Activated T-cell treated with anti-CD3 and anti-CD28 coated beads, Interleukin-2, amount 50 U/mL, for 4 hours (primary cell): ENCODE measurements around the gene TMTC1. TPM values are rescaled to one million over a fixed set of nuclear protein-coding genes. Genes with fewer than 3 reads are reported as not detected.

Experiments used
- ATAC-seq, 2 donors: fragments of 200-7000 bp; cut with Tn5 transposase; one replicate each; pipeline ENCODE4 v1.10.0; 2021
- DNase-seq: peaks from one replicate; pipeline ENCODE4 v3.0.0-alpha.2; 2020
- H3K27me3 Mint-ChIP-seq: one replicate; pipeline ENCODE4 v1.8.0; 2021; ENCODE audit warnings: low read depth, mixed read lengths
- H3K36me3 Mint-ChIP-seq: one replicate; pipeline ENCODE4 v1.8.0; 2022; ENCODE audit warnings: mixed read lengths; ENCODE audit not compliant: insufficient read depth
- H3K4me1 Mint-ChIP-seq: one replicate; pipeline ENCODE4 v1.8.0; 2021; ENCODE audit warnings: low read depth, mixed read lengths
- H3K4me3 Mint-ChIP-seq: one replicate; pipeline ENCODE4 v1.8.0; 2021; ENCODE audit warnings: mild to moderate bottlenecking, moderate library complexity, mixed read lengths
- H3K9me3 Mint-ChIP-seq: one replicate; pipeline ENCODE4 v1.8.0; 2021; ENCODE audit warnings: mixed read lengths
- total RNA-seq, 3 donors: library from RNA; stranded (reverse); gene quantifications; one replicate each; pipeline ENCODE4 v1.2.1, GENCODE V29; 2021

TMTC1 gene
- total RNA-seq, 3 donors from 2014 or later = 0.11 to 0.24 (median 0.13) TPM

GRCh38 chr12:29792853-29793252 is 9.1 kb upstream of the TMTC1 start:
- ATAC-seq (no peak), DNase-seq (no peak)
- no peaks in the 10 kb centered on the region for H3K9me3 Mint-ChIP-seq
- no peak overlapping the region for H3K4me3 Mint-ChIP-seq
- no peaks in the 10 kb centered on the region for H3K27me3 Mint-ChIP-seq
- no peaks in the 10 kb centered on the region for H3K4me1 Mint-ChIP-seq
- H3K36me3 Mint-ChIP-seq = no peaks in the 10 kb centered on the region

DNA sequence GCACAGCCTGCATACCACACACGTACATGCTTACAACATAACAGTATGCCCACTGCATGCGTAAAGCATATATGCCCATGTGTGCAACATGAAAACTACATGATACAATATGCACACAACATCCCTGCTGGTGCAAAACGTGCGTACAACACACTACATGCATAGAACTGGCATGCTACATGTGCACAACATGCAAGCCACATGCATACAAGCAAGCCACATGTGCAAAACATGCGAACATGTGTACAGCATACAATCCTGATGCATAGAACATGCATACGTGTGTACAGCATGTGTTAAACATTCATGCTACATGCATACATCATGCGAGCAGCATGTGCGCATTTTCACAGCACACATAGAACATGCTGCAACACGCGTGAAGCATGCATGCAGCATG is 8.4 kb upstream of the TMTC1 start:
- Mint-ChIP-seq H3K36me3 (no peaks in the 10 kb centered on the region), H3K4me1 (no peaks in the 10 kb centered on the region), H3K9me3 (no peaks in the 10 kb centered on the region), H3K27me3 (no peaks in the 10 kb centered on the region), H3K4me3 (no peak overlapping the region)
- ATAC-seq (no peak), DNase-seq (no peak)

- Mint-ChIP-seq H3K4me3 (no peak overlapping the region), H3K27me3 (peaks cover 42% of the 10 kb centered on the region), H3K36me3 (no peaks in the 10 kb centered on the region), H3K9me3 (peaks cover 5% of the 10 kb centered on the region), H3K4me1 (no peaks in the 10 kb centered on the region)
- DNase-seq (no peak), ATAC-seq (peak in 1 of 2 donors; percentile 32)
These were observed 620 bp downstream of the TMTC1 start for GRCh38 chr12:29782871-29783772.

DNA sequence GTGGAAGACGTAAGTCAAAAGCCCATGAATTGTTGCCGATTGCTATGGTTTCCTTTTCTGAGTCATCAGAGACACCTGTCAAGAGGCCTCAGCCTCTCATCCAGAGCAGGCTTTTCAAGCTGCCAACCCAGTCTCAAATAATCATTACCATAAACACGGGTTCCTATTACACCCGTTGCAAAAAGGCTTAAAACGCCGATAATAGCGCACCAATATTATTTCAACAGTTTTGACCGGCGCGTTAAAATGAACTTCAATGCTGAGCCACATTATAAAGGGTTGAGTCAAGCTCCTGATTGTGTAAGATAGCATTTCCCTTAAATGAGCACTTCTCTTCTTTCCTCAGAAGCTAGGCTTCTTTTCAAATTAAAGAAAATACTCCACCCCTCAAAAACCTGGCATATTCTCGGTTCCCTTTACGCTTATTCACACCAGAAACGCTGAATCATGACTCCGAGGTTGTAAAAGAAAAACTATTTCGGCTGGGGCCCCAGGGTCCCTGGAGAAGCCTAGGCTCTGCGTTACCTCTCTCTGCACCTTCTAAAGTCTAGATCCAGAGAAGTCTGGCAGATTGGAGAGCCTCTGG is 1.4 kb downstream of the TMTC1 start:
- H3K27me3 Mint-ChIP-seq = peaks cover 42% of the 10 kb centered on the region
- no peak overlapping the region for H3K4me3 Mint-ChIP-seq
- ATAC-seq = peak in 1 of 2 donors; percentile 59
- DNase-seq = no peak
- peaks cover 5% of the 10 kb centered on the region for H3K9me3 Mint-ChIP-seq
- no peaks in the 10 kb centered on the region for H3K4me1 Mint-ChIP-seq
- no peaks in the 10 kb centered on the region for H3K36me3 Mint-ChIP-seq

DNA sequence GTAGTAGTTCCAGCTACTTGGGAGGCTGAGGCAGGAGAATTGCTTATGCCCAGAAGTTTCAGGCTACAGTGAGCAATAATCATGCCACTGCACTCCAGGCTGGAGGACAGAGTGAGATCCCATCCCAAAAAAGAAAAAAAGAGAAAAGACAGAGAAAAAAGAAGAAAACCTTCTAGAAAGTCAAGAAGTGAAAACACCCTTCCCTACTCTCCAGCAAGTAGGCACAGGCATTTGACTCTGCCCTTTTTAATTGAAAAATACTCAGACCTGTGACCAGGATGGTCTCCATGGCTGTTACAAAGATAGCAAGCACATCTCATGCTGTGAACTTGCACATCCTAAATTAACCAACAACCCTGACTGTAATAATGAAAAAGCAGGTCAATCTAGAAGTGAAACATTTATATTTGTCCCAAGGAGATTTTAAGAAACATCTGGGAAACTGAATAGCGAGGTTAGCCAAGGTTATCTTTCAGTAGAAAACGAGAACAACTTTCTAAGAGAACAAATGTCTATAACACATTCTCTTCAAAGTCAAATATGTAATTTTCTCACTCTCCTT is 2.0 kb downstream of the TMTC1 start:
- DNase-seq = no peak
- H3K4me3 Mint-ChIP-seq = no peak overlapping the region
- no peaks in the 10 kb centered on the region for H3K36me3 Mint-ChIP-seq
- H3K9me3 Mint-ChIP-seq = peaks cover 5% of the 10 kb centered on the region
- ATAC-seq = no peak
- H3K4me1 Mint-ChIP-seq = no peaks in the 10 kb centered on the region
- peaks cover 42% of the 10 kb centered on the region for H3K27me3 Mint-ChIP-seq

DNA sequence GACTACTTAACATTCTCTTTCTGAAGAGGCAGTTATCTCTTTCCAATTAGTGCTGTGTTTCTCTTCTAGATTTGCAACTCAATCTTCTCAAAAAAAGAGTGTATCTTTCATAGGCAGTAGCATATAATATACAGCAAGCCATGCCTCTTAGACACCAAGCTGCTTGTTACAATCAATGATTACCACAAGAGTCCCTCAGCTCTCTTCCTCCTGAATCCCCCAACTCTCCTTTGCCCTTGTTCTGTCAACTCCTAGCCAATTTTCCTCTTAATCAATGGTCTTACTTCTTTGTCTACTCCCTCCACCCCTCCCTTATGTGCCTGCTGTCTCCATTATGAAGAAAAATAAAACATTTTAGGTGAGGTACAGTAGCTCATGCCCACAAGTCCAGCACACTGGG is 2.6 kb downstream of the TMTC1 start:
- ATAC-seq (no peak), DNase-seq (no peak)
- Mint-ChIP-seq H3K9me3 (peaks cover 5% of the 10 kb centered on the region), H3K36me3 (no peaks in the 10 kb centered on the region), H3K27me3 (peaks cover 42% of the 10 kb centered on the region), H3K4me1 (no peaks in the 10 kb centered on the region), H3K4me3 (no peak overlapping the region)

- ATAC-seq = no peak
- Mint-ChIP-seq H3K27me3 (peaks cover 36% of the 10 kb centered on the region), H3K36me3 (no peaks in the 10 kb centered on the region)
These were observed 3.7 kb downstream of the TMTC1 start for GRCh38 chr12:29780084-29780483.

DNA sequence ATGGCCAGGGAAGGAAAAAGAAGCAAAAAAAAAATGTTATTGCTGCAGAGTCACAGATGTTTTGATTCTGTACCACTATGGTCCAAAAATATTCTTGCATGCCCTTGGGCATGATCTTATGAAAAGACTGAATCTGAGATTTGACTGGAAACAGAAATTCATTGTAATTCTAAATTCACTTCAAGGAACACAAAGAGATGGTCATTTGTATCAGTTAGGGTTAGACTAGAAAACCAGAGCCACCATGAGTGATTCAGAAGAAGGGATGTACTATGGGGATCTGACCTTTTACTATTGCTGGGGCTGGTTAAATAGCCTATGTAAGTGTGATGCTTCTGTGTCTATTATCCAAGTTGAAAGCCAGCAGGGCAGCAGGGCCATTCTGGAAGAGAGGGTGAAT is 5.2 kb downstream of the TMTC1 start:
- no peaks in the 10 kb centered on the region for H3K36me3 Mint-ChIP-seq
- DNase-seq = no peak
- peaks cover 23% of the 10 kb centered on the region for H3K9me3 Mint-ChIP-seq
- H3K4me3 Mint-ChIP-seq = no peak overlapping the region
- ATAC-seq = no peak
- H3K27me3 Mint-ChIP-seq = peaks cover 30% of the 10 kb centered on the region
- H3K4me1 Mint-ChIP-seq = no peaks in the 10 kb centered on the region

More at GRCh38 chr12:29780084-29780483, 3.7 kb downstream of the TMTC1 start:
- H3K9me3 Mint-ChIP-seq = peaks cover 13% of the 10 kb centered on the region
- no peak overlapping the region for H3K4me3 Mint-ChIP-seq
- H3K4me1 Mint-ChIP-seq = no peaks in the 10 kb centered on the region
- DNase-seq = no peak

- DNase-seq = no peak
- H3K9me3 Mint-ChIP-seq = peaks cover 18% of the 10 kb centered on the region
- no peaks in the 10 kb centered on the region for H3K4me1 Mint-ChIP-seq
- no peak for ATAC-seq
- no peaks in the 10 kb centered on the region for H3K36me3 Mint-ChIP-seq
- H3K4me3 Mint-ChIP-seq = no peak overlapping the region
- no peaks in the 10 kb centered on the region for H3K27me3 Mint-ChIP-seq
These were observed 10.7 kb downstream of the TMTC1 start for GRCh38 chr12:29773076-29773475.

- no peak for ATAC-seq
- no peaks in the 10 kb centered on the region for H3K4me1 Mint-ChIP-seq
- no peak for DNase-seq
- no peaks in the 10 kb centered on the region for H3K27me3 Mint-ChIP-seq
- H3K4me3 Mint-ChIP-seq = no peak overlapping the region
- peaks cover 18% of the 10 kb centered on the region for H3K9me3 Mint-ChIP-seq
- H3K36me3 Mint-ChIP-seq = no peaks in the 10 kb centered on the region
These were observed 12.0 kb downstream of the TMTC1 start for GRCh38 chr12:29771786-29772185.

DNA sequence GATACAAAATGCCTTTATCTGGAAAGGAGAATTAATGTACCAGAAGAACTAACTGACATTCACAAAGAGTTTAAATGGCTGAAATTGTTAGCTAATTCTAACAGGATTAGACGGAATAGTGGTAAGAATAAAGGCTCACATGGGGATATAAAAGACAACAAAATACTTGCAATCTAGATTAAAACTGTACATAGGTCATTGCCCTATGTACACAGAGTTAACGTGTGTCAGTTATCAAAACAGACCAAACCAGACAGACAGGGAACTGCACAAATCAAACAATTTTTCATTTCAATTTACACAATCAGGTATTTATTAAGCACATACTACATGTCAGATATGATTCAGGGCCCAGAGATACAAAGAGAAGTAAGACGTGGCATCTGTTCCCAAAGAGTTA is 12.6 kb downstream of the TMTC1 start:
- no peak for ATAC-seq
- Mint-ChIP-seq H3K4me1 (no peaks in the 10 kb centered on the region), H3K9me3 (peaks cover 18% of the 10 kb centered on the region), H3K36me3 (no peaks in the 10 kb centered on the region), H3K4me3 (no peak overlapping the region), H3K27me3 (no peaks in the 10 kb centered on the region)
- DNase-seq = no peak

DNA sequence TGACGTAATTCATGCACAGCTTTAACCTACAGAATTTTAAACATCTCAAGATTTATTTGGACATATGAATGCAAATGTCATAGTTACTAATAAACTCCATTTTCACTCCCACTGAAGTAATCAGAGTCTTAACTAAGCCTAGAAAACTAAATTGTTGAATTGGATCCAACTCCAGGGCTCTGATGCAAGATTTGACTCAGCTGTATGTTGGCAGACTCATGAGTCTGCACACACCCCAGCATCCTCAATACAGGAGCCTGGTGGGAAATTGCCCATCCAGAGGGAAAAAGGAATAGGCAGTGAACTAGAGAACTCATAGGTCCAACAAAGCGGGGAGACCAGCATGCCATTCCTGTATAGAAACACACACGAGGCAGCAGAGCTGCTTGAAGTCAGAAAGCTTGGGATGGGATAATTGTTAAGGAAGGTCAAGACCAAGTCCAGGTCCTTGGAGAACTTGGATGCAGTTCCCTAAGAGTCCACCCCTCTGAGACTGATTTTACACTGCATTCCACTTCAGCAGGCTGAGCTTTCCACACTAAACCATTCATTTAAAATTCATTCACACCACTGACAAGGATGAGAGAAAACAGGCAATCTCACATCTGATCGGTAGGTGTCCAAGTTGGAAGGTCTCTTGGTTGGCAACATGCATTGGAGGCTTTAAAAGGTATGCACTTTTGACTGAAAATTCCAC is 14.4 kb downstream of the TMTC1 start:
- Mint-ChIP-seq H3K27me3 (no peaks in the 10 kb centered on the region), H3K36me3 (no peaks in the 10 kb centered on the region), H3K4me1 (no peaks in the 10 kb centered on the region), H3K9me3 (peaks cover 3% of the 10 kb centered on the region), H3K4me3 (no peak overlapping the region)
- DNase-seq = no peak
- no peak for ATAC-seq

- Mint-ChIP-seq H3K9me3 (no peaks in the 10 kb centered on the region), H3K36me3 (no peaks in the 10 kb centered on the region), H3K4me1 (no peaks in the 10 kb centered on the region), H3K4me3 (no peak overlapping the region), H3K27me3 (no peaks in the 10 kb centered on the region)
- no peak for ATAC-seq
- DNase-seq = no peak
These were observed 15.4 kb downstream of the TMTC1 start for GRCh38 chr12:29768372-29768771.

DNA sequence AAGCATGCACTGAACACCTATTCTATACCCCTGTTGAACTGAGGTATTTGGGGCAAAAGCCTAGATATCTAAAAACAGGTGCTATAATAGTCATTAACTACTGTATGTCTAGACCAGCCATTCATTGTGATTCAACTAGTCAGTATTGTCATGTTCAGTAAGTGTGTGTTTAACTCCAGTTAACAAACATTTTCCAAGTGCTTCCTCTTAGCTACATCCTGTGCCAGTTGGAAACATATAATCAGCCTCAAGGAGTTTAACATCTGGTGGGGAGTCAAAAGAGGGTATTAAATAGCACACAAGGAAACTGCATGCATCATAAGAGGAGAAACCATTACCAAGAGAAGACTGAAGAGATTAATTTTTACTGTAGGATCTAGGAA is 20.4 kb downstream of the TMTC1 start:
- Mint-ChIP-seq H3K4me1 (no peaks in the 10 kb centered on the region), H3K36me3 (no peaks in the 10 kb centered on the region), H3K4me3 (no peak overlapping the region), H3K27me3 (no peaks in the 10 kb centered on the region), H3K9me3 (no peaks in the 10 kb centered on the region)
- no peak for ATAC-seq
- DNase-seq = no peak
